H9 (cell line): ENCODE results near the gene ENPP6. TPM values are rescaled to one million over a fixed set of nuclear protein-coding genes. Genes with fewer than 3 reads are reported as not detected.

ENCODE experiments used
- DNase-seq: peaks from one replicate; pipeline ENCODE4 v3.0.0-alpha.2; 2017
- H2AFZ ChIP-seq: one replicate; pipeline ENCODE4 v1.6.1; 2013; ENCODE audit warnings: mild to moderate bottlenecking, low read length, control low read depth, moderate library complexity
- H2AK5ac ChIP-seq: 2 replicates; pipeline ENCODE4 v1.6.1; 2013; ENCODE audit warnings: low read length, control low read depth, mixed read lengths; ENCODE audit not compliant: insufficient read length
- H2BK120ac ChIP-seq: one replicate; pipeline ENCODE4 v1.6.1; 2013; ENCODE audit warnings: low read depth, mild to moderate bottlenecking, low read length, control low read depth, inconsistent platforms; ENCODE audit not compliant: poor library complexity, severe bottlenecking
- H2BK12ac ChIP-seq: 2 replicates; pipeline ENCODE4 v1.6.1; 2013; ENCODE audit warnings: low read length, control low read depth, mixed read lengths, low read depth; ENCODE audit not compliant: insufficient read length
- H2BK15ac ChIP-seq: 2 replicates; pipeline ENCODE4 v1.6.1; 2013; ENCODE audit warnings: low read depth, low read length, control low read depth
- H2BK20ac ChIP-seq: one replicate; pipeline ENCODE4 v1.6.1; 2013; ENCODE audit warnings: low read depth, mild to moderate bottlenecking, low read length, control low read depth, inconsistent platforms; ENCODE audit not compliant: poor library complexity, severe bottlenecking
- H2BK5ac ChIP-seq: 2 replicates; pipeline ENCODE4 v1.6.1; 2013; ENCODE audit warnings: low read length, control low read depth, mixed read lengths; ENCODE audit not compliant: insufficient read length
- H3K14ac ChIP-seq: 2 replicates; pipeline ENCODE4 v1.6.1; 2013; ENCODE audit warnings: low read length, control low read depth; ENCODE audit not compliant: insufficient read depth
- H3K18ac ChIP-seq: 2 replicates; pipeline ENCODE4 v1.6.1; 2013; ENCODE audit warnings: low read depth, mild to moderate bottlenecking, mixed read lengths, low read length, control low read depth; ENCODE audit not compliant: insufficient read length
- H3K23ac ChIP-seq: 2 replicates; pipeline ENCODE4 v1.6.1; 2013; ENCODE audit warnings: low read length, control low read depth, mixed read lengths, low read depth; ENCODE audit not compliant: insufficient read length
- H3K23me2 ChIP-seq: 2 replicates; pipeline ENCODE4 v1.6.1; 2013; ENCODE audit warnings: low read depth, mild to moderate bottlenecking, mixed read lengths, low read length, control low read depth; ENCODE audit not compliant: insufficient read length, poor library complexity, severe bottlenecking
- H3K27ac ChIP-seq: 2 replicates; pipeline ENCODE4 v1.5.1; 2013; ENCODE audit warnings: low read length, control low read depth, mixed read lengths, low read depth; ENCODE audit not compliant: insufficient read length
- H3K27me3 ChIP-seq: 2 replicates; pipeline ENCODE4 v1.6.1; 2013; ENCODE audit warnings: low read length, control low read depth, inconsistent platforms; ENCODE audit not compliant: insufficient read depth
- H3K4ac ChIP-seq: 2 replicates; pipeline ENCODE4 v1.6.1; 2013; ENCODE audit warnings: low read depth, mild to moderate bottlenecking, control low read depth, inconsistent platforms, low read length, moderate library complexity
- H3K4me1 ChIP-seq: 2 replicates; pipeline ENCODE4 v1.6.1; 2013; ENCODE audit warnings: low read length, control low read depth, inconsistent platforms; ENCODE audit not compliant: insufficient read depth
- H3K4me2 ChIP-seq: 2 replicates; pipeline ENCODE4 v1.6.1; 2013; ENCODE audit warnings: low read length, control low read depth, mixed read lengths; ENCODE audit not compliant: insufficient read length, insufficient read depth
- H3K56ac ChIP-seq: 2 replicates; pipeline ENCODE4 v1.6.1; 2013; ENCODE audit warnings: low read depth, mild to moderate bottlenecking, mixed read lengths, low read length, control low read depth; ENCODE audit not compliant: insufficient read length
- H3K79me1 ChIP-seq: 2 replicates; pipeline ENCODE4 v1.6.1; 2013; ENCODE audit warnings: low read depth, mild to moderate bottlenecking, moderate library complexity, low read length, control low read depth, inconsistent platforms; ENCODE audit not compliant: insufficient read depth, poor library complexity, severe bottlenecking
- H3K79me2 ChIP-seq: 2 replicates; pipeline ENCODE4 v1.6.1; 2013; ENCODE audit warnings: low read length, control low read depth, inconsistent platforms; ENCODE audit not compliant: insufficient read depth
- H3K9ac ChIP-seq: 2 replicates; pipeline ENCODE4 v1.6.1; 2013; ENCODE audit warnings: low read length, control low read depth, mixed read lengths; ENCODE audit not compliant: insufficient read length; ENCODE audit errors: extremely low read depth
- H3K9me3 ChIP-seq: one replicate; pipeline ENCODE4 v1.6.1; 2013; ENCODE audit warnings: low read depth, low read length, inconsistent platforms; ENCODE audit not compliant: control insufficient read depth
- H3T11ph ChIP-seq: one replicate; pipeline ENCODE4 v1.6.1; 2013; ENCODE audit warnings: mild to moderate bottlenecking, low read length, control low read depth, inconsistent platforms
- H4K20me1 ChIP-seq: one replicate; pipeline ENCODE4 v1.6.1; 2013; ENCODE audit not compliant: control insufficient read depth, insufficient read length, insufficient read depth
- H4K5ac ChIP-seq: 2 replicates; pipeline ENCODE4 v1.6.1; 2013; ENCODE audit warnings: low read depth, mild to moderate bottlenecking, mixed read lengths, low read length, control low read depth; ENCODE audit not compliant: insufficient read length
- H4K8ac ChIP-seq: replicated peaks from 2 replicates; pipeline ENCODE4 v1.6.1; 2013; ENCODE audit warnings: low read length, control low read depth, mixed read lengths, low read depth; ENCODE audit not compliant: insufficient read length
- H4K91ac ChIP-seq: 2 replicates; pipeline ENCODE4 v1.6.1; 2013; ENCODE audit warnings: low read depth, mild to moderate bottlenecking, moderate library complexity, mixed read lengths, low read length, control low read depth; ENCODE audit not compliant: insufficient read length
- H3K27ac Mint-ChIP-seq, 3 experiments: 2 replicates in 2 of 3; 3 replicates in 1 of 3; pipeline ENCODE4 v1.8.0; 2020 to 2021; ENCODE audit warnings: mixed read lengths in 3 of 3, mild to moderate bottlenecking in 1 of 3, moderate library complexity in 1 of 3
- H3K27me3 Mint-ChIP-seq: 2 replicates; pipeline ENCODE4 v1.8.0; 2021; ENCODE audit warnings: low read depth, mild to moderate bottlenecking, moderate library complexity, mixed read lengths
- H3K36me3 Mint-ChIP-seq, 3 experiments: 2 replicates in 2 of 3; 3 replicates in 1 of 3; pipeline ENCODE4 v1.8.0; 2020 to 2021; ENCODE audit warnings: low read depth in 3 of 3, mixed read lengths in 3 of 3; ENCODE audit not compliant: insufficient read depth in 1 of 3
- H3K4me1 Mint-ChIP-seq, 2 experiments: 2 replicates each; pipeline ENCODE4 v1.8.0; 2020; ENCODE audit warnings: mixed read lengths in 2 of 2
- H3K4me3 Mint-ChIP-seq, 2 experiments: 2 replicates in 1 of 2; 3 replicates in 1 of 2; pipeline ENCODE4 v1.8.0; 2020 to 2021; ENCODE audit warnings: mild to moderate bottlenecking in 2 of 2, mixed read lengths in 2 of 2, moderate library complexity in 1 of 2
- H3K9me3 Mint-ChIP-seq, 2 experiments: 2 replicates in 1 of 2; 3 replicates in 1 of 2; pipeline ENCODE4 v1.8.0; 2020; ENCODE audit warnings: mild to moderate bottlenecking in 2 of 2, mixed read lengths in 2 of 2, moderate library complexity in 1 of 2
- WGBS: extraction: QIAGEN DNeasy Blood & Tissue Kit; methylation state at CpG from one replicate; pipeline ENCODE4 v1.1.7; 2013; ENCODE audit warnings: missing lambda C conversion rate, low lambda C conversion rate, mixed read lengths; ENCODE audit not compliant: insufficient read length; ENCODE audit errors: extremely low coverage; 5-methylcytosine and 5-hydroxymethylcytosine counted together
- total RNA-seq: library from RNA; stranded (reverse); gene quantifications from 2 replicates; pipeline ENCODE4 v1.2.1, GENCODE V29; 2021
- TF ChIP-seq, protein P1 (sequence below): fragments of 200-600 bp; sonication (generic); conservative IDR thresholded peaks from 3 replicates; pipeline ENCODE4 v1.8.0; 2021; ENCODE audit warnings: antibody characterized with exemption, mild to moderate bottlenecking

The ENPP6 gene
- total RNA-seq, 1 experiment from 2014 or later, result not detected

DNA sequence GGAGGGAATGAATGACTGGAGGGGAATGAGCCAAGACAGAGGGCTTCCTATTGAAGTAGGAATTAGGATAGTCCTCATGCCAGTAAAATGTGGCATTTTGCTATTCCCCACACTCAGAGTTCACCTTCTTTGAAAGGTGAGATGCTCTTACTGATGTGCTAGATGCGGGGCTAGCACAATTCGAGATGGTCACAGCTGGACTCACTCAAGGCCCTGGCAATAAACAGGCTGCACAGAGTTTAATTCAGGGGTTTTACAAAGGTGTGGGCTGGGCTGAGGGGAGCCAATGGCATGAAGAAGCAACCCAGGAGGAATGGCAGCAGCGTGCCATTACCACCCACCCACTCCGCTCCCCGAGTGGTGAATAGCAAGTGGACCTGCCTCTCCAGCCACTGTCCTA lies 55.1 kb downstream of the ENPP6 start:
- H3K27ac ChIP-seq, result no peak overlapping the region
- no peaks in the 10 kb centered on the region for H3K79me2 ChIP-seq
- H2BK20ac ChIP-seq, result no peak overlapping the region
- no peak overlapping the region for H3K18ac ChIP-seq
- no peak overlapping the region for H3T11ph ChIP-seq
- no peak overlapping the region for H3K4me3 Mint-ChIP-seq
- no peak overlapping the region for H3K9ac ChIP-seq
- H4K5ac ChIP-seq, result no peak overlapping the region
- H3K4ac ChIP-seq, result no peak overlapping the region
- H2BK12ac ChIP-seq, result no peak overlapping the region
- H4K8ac ChIP-seq, result no peak overlapping the region
- H3K79me1 ChIP-seq, result no peaks in the 10 kb centered on the region
- no peak overlapping the region for H3K23ac ChIP-seq
- H3K4me2 ChIP-seq, result no peak overlapping the region
- no peak overlapping the region for H4K91ac ChIP-seq
- peaks cover 42% of the 10 kb centered on the region for H3K27me3 Mint-ChIP-seq
- no peaks in the 10 kb centered on the region for H4K20me1 ChIP-seq
- H3K4me1 Mint-ChIP-seq, result peaks cover 33 to 39% of the 10 kb centered on the region in 2 experiments
- H2AFZ ChIP-seq, result no peak overlapping the region
- no peaks in the 10 kb centered on the region for H3K27me3 ChIP-seq
- H2BK15ac ChIP-seq, result no peak overlapping the region
- H3K4me1 ChIP-seq, result peaks cover 4% of the 10 kb centered on the region; the same call in 1 of the 2 replicates
- TF ChIP-seq, protein P1, sequence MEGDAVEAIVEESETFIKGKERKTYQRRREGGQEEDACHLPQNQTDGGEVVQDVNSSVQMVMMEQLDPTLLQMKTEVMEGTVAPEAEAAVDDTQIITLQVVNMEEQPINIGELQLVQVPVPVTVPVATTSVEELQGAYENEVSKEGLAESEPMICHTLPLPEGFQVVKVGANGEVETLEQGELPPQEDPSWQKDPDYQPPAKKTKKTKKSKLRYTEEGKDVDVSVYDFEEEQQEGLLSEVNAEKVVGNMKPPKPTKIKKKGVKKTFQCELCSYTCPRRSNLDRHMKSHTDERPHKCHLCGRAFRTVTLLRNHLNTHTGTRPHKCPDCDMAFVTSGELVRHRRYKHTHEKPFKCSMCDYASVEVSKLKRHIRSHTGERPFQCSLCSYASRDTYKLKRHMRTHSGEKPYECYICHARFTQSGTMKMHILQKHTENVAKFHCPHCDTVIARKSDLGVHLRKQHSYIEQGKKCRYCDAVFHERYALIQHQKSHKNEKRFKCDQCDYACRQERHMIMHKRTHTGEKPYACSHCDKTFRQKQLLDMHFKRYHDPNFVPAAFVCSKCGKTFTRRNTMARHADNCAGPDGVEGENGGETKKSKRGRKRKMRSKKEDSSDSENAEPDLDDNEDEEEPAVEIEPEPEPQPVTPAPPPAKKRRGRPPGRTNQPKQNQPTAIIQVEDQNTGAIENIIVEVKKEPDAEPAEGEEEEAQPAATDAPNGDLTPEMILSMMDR, result no peak
- H2AK5ac ChIP-seq, result no peak overlapping the region
- H3K14ac ChIP-seq, result no peak overlapping the region
- H2BK120ac ChIP-seq, result no peak overlapping the region
- H2BK5ac ChIP-seq, result no peak overlapping the region
- no peak overlapping the region; a peak in 1 of 7 replicates for H3K27ac Mint-ChIP-seq
- H3K23me2 ChIP-seq, result no peaks in the 10 kb centered on the region
- no peak overlapping the region for H3K56ac ChIP-seq
- no peaks in the 10 kb centered on the region for H3K9me3 Mint-ChIP-seq
- no peaks in the 10 kb centered on the region for H3K9me3 ChIP-seq
- H3K36me3 Mint-ChIP-seq, result no peaks in the 10 kb centered on the region; a peak in 1 of 7 replicates
- no peak for DNase-seq
- no CpG with 5 or more reads among the region's 5 CpGs for WGBS
